HAP-1 (cell line): ENCODE data around the gene KDM6A.
"Not testable (repeated sequence)": the region's sequence is repeated elsewhere in the genome, so short reads cannot be mapped to it uniquely, and the experiment has no call there.

Experiments
- DNase-seq, 2 experiments: peaks; one replicate each; pipeline ENCODE4 v3.0.0-alpha.2; 2016 to 2020; ENCODE audit warnings: low spot score in 2 of 2
- H3K27me3 ChIP-seq: fragments of 250-450 bp; sonication (Bioruptor Pico); 2 replicates; pipeline ENCODE4 v1.5.1; 2020; ENCODE audit warnings: low read depth, mild to moderate bottlenecking, moderate library complexity
- H3K36me3 ChIP-seq: fragments of 250-450 bp; sonication (Bioruptor Pico); replicated peaks from 2 replicates; pipeline ENCODE4 v1.5.1; 2020; ENCODE audit warnings: mild to moderate bottlenecking
- H3K4me1 ChIP-seq: fragments of 250-450 bp; sonication (Bioruptor Pico); 2 replicates; pipeline ENCODE4 v1.5.1; 2020; ENCODE audit warnings: mild to moderate bottlenecking
- H3K4me3 ChIP-seq: fragments of 250-450 bp; sonication (Bioruptor Pico); 2 replicates; pipeline ENCODE4 v1.5.1; 2020; ENCODE audit warnings: mild to moderate bottlenecking, moderate library complexity
- H3K9me3 ChIP-seq: fragments of 250-450 bp; sonication (Bioruptor Pico); 2 replicates; pipeline ENCODE4 v1.5.1; 2020; ENCODE audit warnings: mild to moderate bottlenecking, moderate library complexity
- in situ Hi-C: fragments of 300-500 bp; cut with MboI; formaldehyde crosslinking; loops from 3 replicates; pipeline ENCODE4 v1.14.3; 2020; ENCODE audit warnings: low sequenced_read_pairs, inconsistent platforms, mixed read lengths

KDM6A gene

DNA sequence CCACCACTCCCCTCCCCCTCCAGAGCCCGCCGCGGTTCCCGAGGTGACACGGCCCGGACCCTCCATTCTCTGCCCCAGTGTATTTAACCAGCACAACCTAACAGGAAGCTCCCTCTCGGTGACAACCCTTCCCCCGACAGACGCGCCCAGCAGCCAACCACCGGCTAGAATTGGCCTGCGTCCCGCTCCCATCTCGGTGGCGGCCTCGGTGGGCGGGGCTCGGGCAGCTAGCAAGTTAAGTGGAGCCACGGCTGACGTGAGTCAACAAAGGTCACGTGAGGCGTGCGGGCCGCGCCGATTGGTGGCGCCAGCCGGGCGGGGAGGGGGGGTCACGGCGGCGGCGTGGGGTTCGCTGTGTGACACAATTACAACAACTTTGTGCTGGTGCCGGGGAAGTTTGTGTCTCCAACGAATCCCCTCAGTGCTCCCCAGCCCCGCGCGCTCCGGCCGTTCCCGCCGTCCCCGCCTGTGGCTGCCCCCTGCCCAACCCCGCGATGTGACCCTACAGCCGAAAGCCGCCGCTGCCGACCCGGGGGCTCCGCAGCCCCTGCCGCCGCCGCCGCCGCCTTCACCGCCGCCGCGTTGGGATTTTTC, at the start of gene KDM6A:
Gene KDM6A, plus strand, starts transcription at position 368 of the 594 bp plus-strand sequence. CDS start 364 bp downstream, outside the sequence.
- in situ Hi-C loops, result no loop called here
- H3K36me3 ChIP-seq, result peaks cover 7% of the 10 kb centered on the region
- no peaks in the 10 kb centered on the region for H3K27me3 ChIP-seq
- H3K4me3 ChIP-seq, result peak within 1 kb of the TSS; percentile 89
- peak; percentile 96 to 100 for DNase-seq
- H3K9me3 ChIP-seq, result no peaks in the 10 kb centered on the region
- peaks cover 8% of the 10 kb centered on the region for H3K4me1 ChIP-seq

GRCh38 chrX:44823193-44823592, 49.8 kb upstream of the KDM6A start:
- DNase-seq, H3K4me1 ChIP-seq, H3K9me3 ChIP-seq, H3K4me3 ChIP-seq, H3K36me3 ChIP-seq, in situ Hi-C loops, H3K27me3 ChIP-seq: not testable (repeated sequence)

DNA sequence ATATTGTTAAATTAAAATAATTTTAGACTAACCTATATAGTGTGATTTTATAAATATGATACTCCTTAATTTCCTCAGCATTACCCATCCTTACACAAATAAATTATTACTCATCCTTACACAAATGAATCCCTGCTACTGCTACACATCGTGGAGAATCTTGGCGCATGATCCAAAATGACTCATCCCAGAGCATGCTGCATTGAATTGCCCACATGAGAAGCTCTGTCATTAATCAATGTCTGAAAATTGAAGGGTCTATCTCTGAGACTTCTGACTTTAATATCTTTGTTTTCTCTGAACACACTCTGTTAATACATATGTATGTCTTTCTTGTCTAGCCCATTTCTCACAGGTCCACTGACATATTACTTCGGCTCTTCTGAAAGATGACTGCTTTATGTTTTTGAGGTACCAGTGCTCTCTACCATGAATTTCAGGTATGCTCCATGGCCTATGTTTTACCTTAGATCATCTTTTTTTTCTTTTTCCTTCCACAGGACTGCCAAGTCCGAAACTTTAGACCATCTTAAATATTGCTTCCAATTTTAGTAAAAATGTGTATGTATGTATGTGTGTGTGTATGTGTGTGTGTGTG, 44.9 kb upstream of the KDM6A start:
- no peaks in the 10 kb centered on the region for H3K36me3 ChIP-seq
- no peaks in the 10 kb centered on the region for H3K9me3 ChIP-seq
- no peak overlapping the region for H3K4me3 ChIP-seq
- H3K27me3 ChIP-seq, result no peaks in the 10 kb centered on the region
- no peaks in the 10 kb centered on the region for H3K4me1 ChIP-seq
- in situ Hi-C loops, result no loop called here
- DNase-seq, result no peak

DNA sequence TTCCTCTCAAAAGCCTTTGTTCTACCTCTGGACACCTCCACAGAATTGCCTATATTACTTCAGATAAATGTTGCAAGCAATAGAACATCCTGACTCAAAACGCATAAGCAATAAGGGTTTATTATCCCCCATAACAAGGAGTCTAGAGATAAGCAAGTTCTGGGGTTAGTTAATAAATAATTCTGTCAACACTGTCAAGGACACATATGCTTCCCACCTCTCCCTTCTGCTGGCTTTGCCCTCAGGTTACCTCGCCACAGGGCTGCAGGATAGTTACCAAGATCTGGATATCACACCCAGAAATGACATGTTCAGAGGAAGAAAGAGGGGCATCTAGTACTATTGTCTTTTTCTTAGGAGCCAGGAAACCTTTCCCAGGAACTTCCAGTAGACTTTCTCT, 43.2 kb upstream of the KDM6A start:
- H3K27me3 ChIP-seq, result no peaks in the 10 kb centered on the region
- H3K4me3 ChIP-seq, result no peak overlapping the region
- no peaks in the 10 kb centered on the region for H3K36me3 ChIP-seq
- H3K4me1 ChIP-seq, result no peaks in the 10 kb centered on the region
- no peaks in the 10 kb centered on the region for H3K9me3 ChIP-seq
- in situ Hi-C loops, result no loop called here
- no peak for DNase-seq

DNA sequence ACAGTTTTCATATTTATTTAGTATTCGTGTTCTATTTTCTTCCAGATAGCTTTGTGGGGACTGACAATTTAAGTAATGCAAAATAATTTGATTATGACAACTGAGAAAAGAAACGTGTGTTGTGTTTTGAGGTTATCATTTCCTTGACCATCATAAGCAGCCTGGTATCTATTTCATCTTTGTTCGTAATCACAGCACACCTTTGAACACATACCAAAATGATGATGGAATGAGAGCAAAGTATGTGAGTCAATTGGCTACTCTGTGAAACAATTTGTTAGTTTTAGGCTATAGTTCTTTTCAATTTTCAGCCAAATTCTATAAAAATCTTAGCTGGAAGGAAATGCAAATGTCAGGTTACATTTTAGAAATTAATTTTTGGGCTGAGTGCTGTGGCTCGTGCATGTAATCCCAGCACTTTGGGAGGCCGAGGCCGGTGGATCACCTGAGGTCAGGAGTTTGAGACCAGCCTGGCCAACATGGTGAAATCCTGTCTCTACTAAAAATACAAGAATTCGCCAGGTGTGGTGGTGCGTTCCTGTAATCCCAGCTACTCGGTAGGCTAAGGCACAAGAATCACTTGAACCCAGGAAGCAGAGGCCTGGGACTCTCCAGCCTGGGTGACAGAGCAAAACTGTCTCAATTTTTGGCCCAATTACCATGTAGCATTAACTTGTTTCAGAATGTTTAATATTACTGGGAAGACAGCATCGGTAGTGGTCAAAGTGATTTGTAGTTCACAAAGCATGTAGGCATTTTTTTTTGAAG, 30.3 kb upstream of the KDM6A start:
- Histone ChIP-seq H3K36me3 (no peaks in the 10 kb centered on the region), H3K9me3 (no peaks in the 10 kb centered on the region), H3K4me3 (no peak overlapping the region), H3K4me1 (no peaks in the 10 kb centered on the region), H3K27me3 (no peaks in the 10 kb centered on the region)
- in situ Hi-C loops, result no loop called here
- no peak for DNase-seq

GRCh38 chrX:44843318-44843702, 29.7 kb upstream of the KDM6A start:
- no peak for DNase-seq
- Histone ChIP-seq H3K4me1 (no peaks in the 10 kb centered on the region), H3K36me3 (no peaks in the 10 kb centered on the region), H3K4me3 (no peak overlapping the region), H3K9me3 (no peaks in the 10 kb centered on the region), H3K27me3 (no peaks in the 10 kb centered on the region)
- in situ Hi-C loops, result no loop called here

GRCh38 chrX:44843753-44844152, 29.2 kb upstream of the KDM6A start, which contains the start of gene DUSP21:
DUSP21 (plus strand) TSS chrX:44844021; CDS start chrX:44844133, 112 bp downstream.
- in situ Hi-C loops, result no loop called here
- Histone ChIP-seq H3K36me3 (no peaks in the 10 kb centered on the region), H3K27me3 (no peaks in the 10 kb centered on the region), H3K4me1 (no peaks in the 10 kb centered on the region), H3K4me3 (no peak within 1 kb of the TSS), H3K9me3 (no peaks in the 10 kb centered on the region)
- no peak for DNase-seq

- Histone ChIP-seq H3K4me1 (no peaks in the 10 kb centered on the region), H3K27me3 (no peaks in the 10 kb centered on the region), H3K4me3 (no peak overlapping the region), H3K9me3 (no peaks in the 10 kb centered on the region), H3K36me3 (no peaks in the 10 kb centered on the region)
- DNase-seq, result no peak
- in situ Hi-C loops, result no loop called here
These were observed 28.8 kb upstream of the KDM6A start for GRCh38 chrX:44844204-44844603.

DNA sequence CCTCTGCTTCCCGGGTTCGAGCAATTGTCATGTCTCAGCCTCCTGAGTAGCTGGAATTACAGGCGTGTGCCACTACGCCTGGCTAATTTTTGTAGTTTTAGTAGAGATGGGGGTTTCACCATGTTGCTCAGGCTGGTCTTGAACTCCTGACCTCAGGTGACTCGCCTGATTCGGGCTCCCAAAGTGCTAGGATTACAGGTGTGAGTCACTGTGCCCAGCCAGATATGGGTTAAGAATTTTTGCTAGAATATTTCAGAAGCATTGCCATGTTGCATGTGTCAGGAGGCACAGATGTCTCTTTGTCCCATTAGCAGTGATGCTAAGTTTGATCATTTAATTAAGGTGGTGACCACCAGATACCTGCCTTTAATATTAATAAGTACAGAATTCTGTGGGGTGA, 22.1 kb upstream of the KDM6A start:
- H3K36me3 ChIP-seq, DNase-seq, H3K4me1 ChIP-seq, H3K9me3 ChIP-seq, H3K27me3 ChIP-seq, H3K4me3 ChIP-seq, in situ Hi-C loops: not testable (repeated sequence)

DNA sequence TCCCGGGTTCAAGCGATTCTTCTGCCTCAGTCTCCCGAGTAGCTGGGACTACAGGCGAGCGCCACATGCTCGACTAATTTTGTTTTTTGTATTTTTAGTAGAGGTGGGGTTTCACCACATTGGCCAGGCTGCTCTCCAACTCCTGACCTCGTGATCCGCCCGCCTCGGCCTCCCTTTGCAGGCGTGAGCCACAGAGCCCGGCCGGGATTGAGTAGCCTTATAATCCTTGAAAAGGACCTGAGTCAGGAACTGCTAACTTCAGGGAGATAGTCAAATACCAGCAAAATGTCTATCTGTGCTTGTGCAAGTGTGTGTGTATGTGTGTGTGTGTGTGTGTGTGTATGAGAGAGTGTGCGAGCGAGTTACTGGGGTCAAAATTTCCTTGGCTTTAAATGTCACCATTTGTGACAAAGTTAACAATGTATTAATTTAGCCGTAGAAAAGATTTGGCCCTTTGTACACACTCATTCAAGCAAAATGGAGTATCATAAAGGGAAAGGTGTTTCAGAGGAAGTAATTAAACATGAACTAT, 1.8 kb upstream of the KDM6A start:
- Histone ChIP-seq H3K4me3 (peak overlapping the region; percentile 89), H3K4me1 (peaks cover 6% of the 10 kb centered on the region), H3K27me3 (no peaks in the 10 kb centered on the region), H3K9me3 (no peaks in the 10 kb centered on the region), H3K36me3 (peaks cover 7% of the 10 kb centered on the region; the same call in 1 of the 2 replicates)
- in situ Hi-C loops, result no loop called here
- DNase-seq, result peak in 1 of 2 experiments; percentile 72

DNA sequence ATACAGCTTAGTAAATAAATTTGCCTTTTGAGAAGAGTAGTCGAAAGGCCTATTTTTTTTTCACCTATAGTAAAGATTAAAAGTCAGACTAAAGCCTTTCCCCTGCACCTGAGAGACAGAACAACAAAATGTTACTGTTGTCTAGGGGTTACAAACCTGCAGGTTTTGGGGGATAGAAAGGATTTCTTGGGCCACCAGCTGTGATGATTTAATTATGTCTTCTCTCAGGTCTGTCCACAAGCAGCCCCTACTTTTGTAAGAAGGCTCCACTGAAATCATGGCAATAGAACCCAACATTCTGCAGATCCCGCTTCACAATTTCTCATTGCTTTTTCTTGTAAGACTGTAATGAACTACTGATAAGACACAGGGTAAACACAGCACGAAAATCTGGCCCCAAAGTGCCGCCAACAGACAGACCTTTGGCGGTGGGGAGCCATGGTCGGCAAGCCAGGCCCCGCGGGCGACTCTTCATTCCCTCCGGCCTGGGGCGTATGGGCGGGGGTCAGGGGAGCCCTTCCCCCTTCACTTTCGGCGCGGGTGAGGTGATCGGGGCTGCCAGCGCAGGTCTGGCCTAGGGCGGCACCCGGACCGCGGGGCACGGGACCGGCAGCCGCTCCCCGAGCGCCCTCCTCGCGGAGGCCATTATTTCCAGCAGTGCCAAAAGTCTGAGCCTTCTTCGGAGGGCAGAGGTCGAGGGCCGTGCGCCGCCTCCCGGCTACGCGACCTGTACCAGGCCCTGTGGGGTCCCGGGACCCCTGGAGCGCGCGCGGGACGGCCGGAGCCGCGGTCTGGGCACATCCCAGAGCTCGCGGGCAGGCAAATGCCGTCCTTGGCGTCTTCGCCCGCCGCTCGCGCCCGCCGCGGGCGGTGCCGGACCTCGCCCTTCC, 812 bp upstream of the KDM6A start:
- DNase-seq, result peak in 1 of 2 experiments; percentile 60

GRCh38 chrX:44873415-44874276, 658 bp downstream of the KDM6A start:
- peak overlapping the region; percentile 89 for H3K4me3 ChIP-seq

More for the DNA sequence above, 812 bp upstream of the KDM6A start:
- in situ Hi-C loops, result no loop called here
- Histone ChIP-seq H3K4me3 (peak overlapping the region; percentile 89), H3K9me3 (no peaks in the 10 kb centered on the region), H3K27me3 (no peaks in the 10 kb centered on the region), H3K4me1 (peaks cover 8% of the 10 kb centered on the region), H3K36me3 (peaks cover 7% of the 10 kb centered on the region)

More at GRCh38 chrX:44873415-44874276, 658 bp downstream of the KDM6A start:
- in situ Hi-C loops, result no loop called here
- peaks cover 8% of the 10 kb centered on the region for H3K4me1 ChIP-seq
- peak in 1 of 2 experiments; percentile 63 for DNase-seq
- H3K9me3 ChIP-seq, result no peaks in the 10 kb centered on the region
- no peaks in the 10 kb centered on the region for H3K27me3 ChIP-seq
- H3K36me3 ChIP-seq, result peaks cover 7% of the 10 kb centered on the region
